Brain microvascular endothelial cell (primary cell): ENCODE measurements around the gene C12orf43.
A peak's percentile ranks its signal among the peaks of the same experiment; 100 is the strongest.
"Not testable (repeated sequence)": the region's sequence is repeated elsewhere in the genome, so short reads cannot be mapped to it uniquely, and the experiment has no call there.

Experiments used
- DNase-seq: peaks from one replicate; pipeline ENCODE4 v3.0.0-alpha.2; 2020
- H3K27ac ChIP-seq: fragments of 250-450 bp; sonication (Bioruptor Pico); 2 replicates; pipeline ENCODE4 v1.5.1; 2020; ENCODE audit warnings: mild to moderate bottlenecking, moderate library complexity
- H3K27me3 ChIP-seq: fragments of 250-450 bp; sonication (Bioruptor Pico); replicated peaks from 2 replicates; pipeline ENCODE4 v1.5.1; 2020; ENCODE audit warnings: mild to moderate bottlenecking
- H3K36me3 ChIP-seq: fragments of 250-450 bp; sonication (Bioruptor Pico); replicated peaks from 2 replicates; pipeline ENCODE4 v1.5.1; 2020; ENCODE audit warnings: mild to moderate bottlenecking
- H3K4me3 ChIP-seq: 2 replicates; pipeline ENCODE4 v1.5.1; 2011; ENCODE audit warnings: low read depth, mild to moderate bottlenecking, control low read depth, low read length, moderate library complexity
- in situ Hi-C: cut with HindIII; loops from 2 replicates; pipeline ENCODE4 v1.10.0; 2017; ENCODE audit warnings: low sequenced_read_pairs, low pct_ligation_motif_present
- TF ChIP-seq, protein P1 (sequence below): IDR thresholded peaks from 2 replicates; pipeline ENCODE4 v1.5.1; 2011; ENCODE audit warnings: low read depth, mild to moderate bottlenecking, moderate library complexity, low read length, control low read depth, inconsistent platforms; ENCODE audit errors: missing control alignments

Gene C12orf43, protein sequence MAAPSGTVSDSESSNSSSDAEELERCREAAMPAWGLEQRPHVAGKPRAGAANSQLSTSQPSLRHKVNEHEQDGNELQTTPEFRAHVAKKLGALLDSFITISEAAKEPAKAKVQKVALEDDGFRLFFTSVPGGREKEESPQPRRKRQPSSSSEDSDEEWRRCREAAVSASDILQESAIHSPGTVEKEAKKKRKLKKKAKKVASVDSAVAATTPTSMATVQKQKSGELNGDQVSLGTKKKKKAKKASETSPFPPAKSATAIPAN

DNA sequence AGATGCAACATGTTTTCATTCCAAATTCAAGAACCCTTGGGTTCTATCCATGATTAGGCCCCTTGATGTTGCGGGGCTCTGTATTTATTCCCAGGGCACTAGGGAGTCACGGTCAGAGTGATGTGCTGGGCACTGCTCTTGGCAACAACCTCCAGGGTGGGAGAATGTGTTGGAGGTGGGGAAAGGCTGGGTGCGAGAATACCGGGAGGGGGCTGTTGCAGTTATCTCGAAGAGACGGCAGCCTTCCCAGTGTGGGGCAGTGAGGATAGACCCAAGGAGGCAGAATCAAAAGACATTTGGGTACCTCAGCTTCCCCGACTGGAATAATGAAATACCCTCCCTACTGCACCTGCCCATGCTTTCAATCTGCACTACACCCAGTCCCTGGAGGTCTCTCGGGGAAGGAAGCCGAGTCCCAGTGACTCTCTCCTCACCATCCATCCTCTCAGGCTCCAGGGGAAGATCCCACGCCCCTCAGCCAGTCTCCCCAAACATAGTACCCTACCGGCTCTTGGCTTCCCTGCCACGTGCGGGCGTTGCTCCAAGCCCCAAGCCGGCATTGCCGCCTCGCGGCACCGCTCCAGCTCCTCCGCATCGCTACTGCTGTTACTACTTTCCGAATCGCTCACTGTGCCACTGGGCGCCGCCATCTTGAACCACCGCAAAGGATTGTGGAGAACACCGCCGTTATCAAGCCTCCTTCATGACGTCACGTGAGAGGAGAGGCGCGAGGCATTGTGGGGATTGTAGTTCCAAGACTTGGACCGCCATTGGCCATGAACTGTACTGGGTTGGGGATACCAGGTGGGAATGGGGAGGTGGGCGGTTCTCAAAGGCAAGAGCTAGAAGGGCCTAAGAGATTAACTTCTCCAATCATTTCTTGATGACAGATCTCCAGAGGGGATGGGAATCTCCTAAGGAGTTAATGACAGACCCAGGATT, at the start of gene C12orf43:
C12orf43 (minus strand) TSS at position 663 of the 942 bp plus-strand sequence; CDS start at position 650, 13 bp downstream.
- TF ChIP-seq, protein P1, sequence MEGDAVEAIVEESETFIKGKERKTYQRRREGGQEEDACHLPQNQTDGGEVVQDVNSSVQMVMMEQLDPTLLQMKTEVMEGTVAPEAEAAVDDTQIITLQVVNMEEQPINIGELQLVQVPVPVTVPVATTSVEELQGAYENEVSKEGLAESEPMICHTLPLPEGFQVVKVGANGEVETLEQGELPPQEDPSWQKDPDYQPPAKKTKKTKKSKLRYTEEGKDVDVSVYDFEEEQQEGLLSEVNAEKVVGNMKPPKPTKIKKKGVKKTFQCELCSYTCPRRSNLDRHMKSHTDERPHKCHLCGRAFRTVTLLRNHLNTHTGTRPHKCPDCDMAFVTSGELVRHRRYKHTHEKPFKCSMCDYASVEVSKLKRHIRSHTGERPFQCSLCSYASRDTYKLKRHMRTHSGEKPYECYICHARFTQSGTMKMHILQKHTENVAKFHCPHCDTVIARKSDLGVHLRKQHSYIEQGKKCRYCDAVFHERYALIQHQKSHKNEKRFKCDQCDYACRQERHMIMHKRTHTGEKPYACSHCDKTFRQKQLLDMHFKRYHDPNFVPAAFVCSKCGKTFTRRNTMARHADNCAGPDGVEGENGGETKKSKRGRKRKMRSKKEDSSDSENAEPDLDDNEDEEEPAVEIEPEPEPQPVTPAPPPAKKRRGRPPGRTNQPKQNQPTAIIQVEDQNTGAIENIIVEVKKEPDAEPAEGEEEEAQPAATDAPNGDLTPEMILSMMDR: no peak
- in situ Hi-C loops: no loop called here
- DNase-seq: peak; percentile 93

DNA sequence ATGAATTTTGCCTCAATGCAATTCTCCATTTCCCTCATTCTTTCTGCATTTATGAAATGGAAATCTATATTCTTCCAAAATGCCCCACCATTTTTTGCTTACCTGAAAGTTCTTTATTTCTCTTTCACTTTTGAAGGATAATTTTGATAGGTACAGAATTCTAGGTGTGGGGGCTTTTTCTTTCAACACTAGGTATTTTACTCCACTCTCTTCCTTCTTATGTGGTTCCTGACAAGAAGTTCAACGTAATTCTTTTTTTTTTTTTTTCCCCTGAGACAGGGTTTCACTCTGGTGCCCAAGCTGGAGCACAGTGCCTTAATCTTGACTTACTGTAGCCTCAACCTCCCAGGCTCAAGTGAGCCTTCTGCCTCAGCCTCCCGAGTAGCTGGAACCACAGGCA, 49.1 kb upstream of the C12orf43 start:
- in situ Hi-C loops: no loop called here
- Histone ChIP-seq H3K27ac (no peak overlapping the region), H3K36me3 (no peaks in the 10 kb centered on the region), H3K27me3 (peaks cover 4% of the 10 kb centered on the region), H3K4me3 (no peak overlapping the region)
- TF ChIP-seq, protein P1: no peak
- DNase-seq: no peak

More for the DNA sequence above, at the start of gene C12orf43:
- H3K4me3 ChIP-seq: peak within 1 kb of the TSS; percentile 88
- H3K36me3 ChIP-seq: no peaks in the 10 kb centered on the region
- H3K27ac ChIP-seq: peak within 1 kb of the TSS; percentile 45
- H3K27me3 ChIP-seq: no peaks in the 10 kb centered on the region

DNA sequence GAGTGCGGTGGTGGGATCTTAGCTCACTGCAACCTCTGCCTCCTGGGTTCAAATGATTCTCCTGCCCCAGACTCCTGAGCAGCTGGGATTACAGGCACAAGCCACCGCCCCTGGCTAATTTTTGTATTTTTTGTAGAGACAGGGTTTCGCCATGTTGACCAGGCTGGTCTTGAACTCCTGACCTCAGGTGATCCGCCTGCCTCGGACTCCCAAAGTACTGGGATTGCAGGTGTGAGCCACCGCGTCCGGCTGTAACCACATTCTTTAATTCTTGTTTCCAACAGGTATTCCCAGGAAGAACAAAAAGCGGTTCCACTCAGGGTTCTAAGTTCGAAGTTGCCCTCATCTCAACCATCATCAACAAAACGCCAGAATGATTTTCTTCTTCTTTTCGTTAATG, 48.3 kb upstream of the C12orf43 start:
- H3K4me3 ChIP-seq, H3K36me3 ChIP-seq, H3K27me3 ChIP-seq, H3K27ac ChIP-seq, in situ Hi-C loops, DNase-seq: not testable (repeated sequence)

DNA sequence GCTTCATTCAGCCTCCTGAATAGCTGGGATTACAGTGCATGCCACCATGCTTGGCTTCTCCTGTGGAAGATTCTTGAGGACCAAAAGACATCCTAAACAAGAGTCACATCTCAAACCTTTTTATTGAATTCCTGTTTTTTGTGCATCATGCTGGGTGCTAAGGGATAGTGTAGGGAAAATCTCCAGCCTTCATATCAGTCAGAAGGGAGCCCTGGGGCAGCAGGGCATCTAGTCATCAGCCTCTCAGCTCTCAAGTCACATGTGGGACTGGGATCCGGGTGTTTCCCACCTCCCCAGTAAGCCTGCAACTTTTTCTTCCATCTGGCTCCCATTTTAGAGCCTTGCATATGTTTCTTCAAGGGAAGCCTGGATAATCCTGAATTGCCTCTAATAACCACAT, 47.8 kb upstream of the C12orf43 start:
- no peak for DNase-seq
- TF ChIP-seq, protein P1: no peak
- no peaks in the 10 kb centered on the region for H3K36me3 ChIP-seq

DNA sequence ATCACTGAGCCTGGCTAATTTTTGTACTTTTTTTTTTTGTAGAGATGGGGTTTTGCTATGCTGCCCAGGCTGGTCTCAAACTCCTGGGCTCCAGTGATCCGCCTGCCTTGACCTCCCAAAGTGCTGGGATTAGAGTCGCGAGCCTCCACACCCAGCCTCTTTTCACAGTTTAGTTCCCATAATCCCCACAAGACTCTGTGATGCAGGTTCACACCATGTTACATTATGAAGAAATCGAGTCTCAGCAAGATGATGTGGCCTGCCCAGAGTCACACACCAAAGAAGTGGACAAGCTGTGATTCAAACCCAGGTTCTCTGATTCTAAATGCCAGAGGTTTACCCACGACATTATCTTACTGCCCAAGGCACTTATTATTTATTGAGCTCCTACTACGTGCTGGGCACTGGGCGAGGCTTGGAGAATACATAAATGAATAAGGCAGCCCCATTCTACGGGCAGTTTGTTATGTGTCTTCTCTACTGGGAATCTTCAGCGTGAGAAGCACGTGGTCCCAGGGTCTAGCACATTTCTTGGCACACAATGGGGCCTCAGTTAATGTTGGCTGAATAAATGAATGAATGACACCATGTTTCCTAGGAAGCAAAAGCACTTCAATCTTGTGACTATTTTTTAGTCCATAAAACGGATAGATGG, 46.2 kb upstream of the C12orf43 start:
- Histone ChIP-seq H3K27me3 (no peaks in the 10 kb centered on the region), H3K4me3 (no peak overlapping the region), H3K27ac (no peak overlapping the region), H3K36me3 (no peaks in the 10 kb centered on the region)
- TF ChIP-seq, protein P1: no peak
- in situ Hi-C loops: no loop called here
- DNase-seq: no peak

More for the DNA sequence above, 47.8 kb upstream of the C12orf43 start:
- in situ Hi-C loops: no loop called here
- Histone ChIP-seq H3K27me3 (peaks cover 3% of the 10 kb centered on the region), H3K4me3 (no peak overlapping the region), H3K27ac (no peak overlapping the region)

DNA sequence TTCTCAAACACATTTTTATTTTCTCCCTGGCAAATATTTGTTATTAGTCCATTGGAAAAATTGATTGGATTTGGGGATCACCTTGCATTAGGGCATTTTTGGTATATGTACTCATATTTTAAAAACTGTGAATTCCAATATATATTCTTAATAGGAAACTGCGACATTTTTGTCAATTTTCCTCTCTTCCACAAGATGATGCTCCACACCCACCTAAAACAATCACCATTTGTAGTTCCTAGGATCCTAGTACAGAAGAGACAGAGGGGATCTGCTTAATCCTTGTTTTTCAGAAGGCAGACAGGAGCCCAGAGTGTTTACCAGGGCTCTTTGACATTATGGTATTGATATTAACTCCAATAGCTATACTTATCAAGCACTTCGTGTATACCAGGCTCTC, 45.5 kb upstream of the C12orf43 start:
- DNase-seq: no peak

More for the DNA sequence above, 45.5 kb upstream of the C12orf43 start:
- Histone ChIP-seq H3K36me3 (no peaks in the 10 kb centered on the region), H3K27ac (no peak overlapping the region), H3K27me3 (no peaks in the 10 kb centered on the region), H3K4me3 (no peak overlapping the region)
- TF ChIP-seq, protein P1: peak; percentile 24
- in situ Hi-C loops: no loop called here
